A673 (cell line): ENCODE data around the gene CEBPB.

Source experiments
- CTCF ChIP-seq: fragments of 300-800, 200-600 bp; sonication (generic); conservative IDR thresholded peaks from 2 replicates; pipeline ENCODE4 v1.5.1; 2017; ENCODE audit warnings: low read depth, mild to moderate bottlenecking, antibody characterized with exemption, low read length, moderate library complexity, mixed read lengths
- EZH2 ChIP-seq: fragments of 200-600 bp; sonication (generic); IDR thresholded peaks from 2 replicates; pipeline ENCODE4 v1.6.1; 2017; ENCODE audit warnings: borderline replicate concordance, low read depth, mild to moderate bottlenecking, mixed read lengths, antibody characterized with exemption, low read length; ENCODE audit not compliant: poor library complexity, severe bottlenecking

GRCh38 chr20:50224052-50224451 is 33.4 kb downstream of the CEBPB start:
- TF ChIP-seq CTCF (no peak), EZH2 (no peak)
